Gastroesophageal sphincter (tissue), 3 donors: ENCODE data around the gene SLC6A9.

Experiments
- POLR2AphosphoS5 ChIP-seq: sonication (generic); formaldehyde crosslinking; IDR thresholded peaks from one replicate; pipeline ENCODE4 v1.6.1; 2017; ENCODE audit warnings: antibody characterized with exemption
- TF ChIP-seq, protein P1 (sequence below), 4 experiments: fragments of 200-600 bp in 2 of 4; fragments of 450-650 bp in 2 of 4; sonication (generic) in 1 of 4; IDR thresholded peaks; one replicate each; pipeline ENCODE4 v1.5.1; 2017 to 2019; ENCODE audit warnings: antibody characterized with exemption in 4 of 4, mild to moderate bottlenecking in 2 of 4, moderate library complexity in 2 of 4

DNA sequence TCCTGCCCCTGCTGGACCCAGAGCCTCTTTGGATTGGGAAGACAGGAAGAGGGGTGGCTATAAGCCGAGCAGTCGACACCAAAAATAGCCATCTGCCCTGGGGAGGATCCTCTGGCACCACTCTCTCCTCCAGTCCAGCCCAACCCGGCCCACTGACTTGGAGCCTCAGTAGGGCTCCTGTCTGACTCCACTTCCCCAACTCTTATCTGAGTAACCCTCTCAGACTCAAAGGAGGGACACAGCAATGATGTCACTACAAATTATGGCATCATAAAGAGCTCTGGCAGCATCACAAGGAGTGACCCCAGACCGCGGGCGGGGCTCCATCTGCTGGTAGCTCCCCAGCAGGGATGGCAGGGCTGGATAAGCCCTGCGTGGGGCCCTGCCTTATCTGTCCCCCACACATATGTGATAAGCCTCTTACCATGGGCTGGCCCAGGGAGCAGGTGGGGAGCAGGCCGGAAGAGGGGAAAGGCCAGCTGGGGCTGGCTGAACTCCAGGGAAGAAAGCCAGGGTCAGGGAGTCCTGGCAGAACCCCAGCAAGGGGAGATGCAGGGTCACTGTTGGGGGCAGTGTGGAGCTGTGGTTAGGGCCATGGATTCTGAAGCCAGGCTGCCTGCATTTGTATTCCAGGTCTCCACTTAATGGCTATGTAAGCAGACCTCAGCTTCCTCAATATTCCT lies 4.6 kb upstream of the SLC6A9 start:
- TF ChIP-seq POLR2AphosphoS5 = no peak
- TF ChIP-seq, protein P1, sequence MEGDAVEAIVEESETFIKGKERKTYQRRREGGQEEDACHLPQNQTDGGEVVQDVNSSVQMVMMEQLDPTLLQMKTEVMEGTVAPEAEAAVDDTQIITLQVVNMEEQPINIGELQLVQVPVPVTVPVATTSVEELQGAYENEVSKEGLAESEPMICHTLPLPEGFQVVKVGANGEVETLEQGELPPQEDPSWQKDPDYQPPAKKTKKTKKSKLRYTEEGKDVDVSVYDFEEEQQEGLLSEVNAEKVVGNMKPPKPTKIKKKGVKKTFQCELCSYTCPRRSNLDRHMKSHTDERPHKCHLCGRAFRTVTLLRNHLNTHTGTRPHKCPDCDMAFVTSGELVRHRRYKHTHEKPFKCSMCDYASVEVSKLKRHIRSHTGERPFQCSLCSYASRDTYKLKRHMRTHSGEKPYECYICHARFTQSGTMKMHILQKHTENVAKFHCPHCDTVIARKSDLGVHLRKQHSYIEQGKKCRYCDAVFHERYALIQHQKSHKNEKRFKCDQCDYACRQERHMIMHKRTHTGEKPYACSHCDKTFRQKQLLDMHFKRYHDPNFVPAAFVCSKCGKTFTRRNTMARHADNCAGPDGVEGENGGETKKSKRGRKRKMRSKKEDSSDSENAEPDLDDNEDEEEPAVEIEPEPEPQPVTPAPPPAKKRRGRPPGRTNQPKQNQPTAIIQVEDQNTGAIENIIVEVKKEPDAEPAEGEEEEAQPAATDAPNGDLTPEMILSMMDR (IDR thresholded peaks at IDR 0.05) = no peak
